ENCODE results near the gene PPP1R16B.

GRCh38 chr20:38867062-38867359, 61.5 kb downstream of the PPP1R16B start:
- TF ChIP-seq YY1 (IDR thresholded peaks at IDR 0.05; ENCODE audit: low read depth, low read length) (no peak), CTCF (IDR thresholded peaks at IDR 0.05 in 2 of 3, conservative IDR thresholded peaks at IDR 0.05 in 1 of 3; ENCODE audit: control insufficient read depth in 2 of 3, extremely low read depth in 1 of 3, insufficient read depth in 1 of 3, low read depth in 3 of 3, low read length in 3 of 3) (no peak)

Data from GM12878 (cell line).